Measurements from ENCODE around the gene SLC8A3.

- no peak for TF ChIP-seq CTCF (IDR thresholded peaks at IDR 0.05)
- no peak for TF ChIP-seq POLR2A (IDR thresholded peaks at IDR 0.05; ENCODE audit: low read depth)
- TF ChIP-seq POLR2AphosphoS5 (IDR thresholded peaks at IDR 0.05), result no peak
- TF ChIP-seq EP300 (IDR thresholded peaks at IDR 0.05), result no peak
Observed at GRCh38 chr14:70022771-70023445, 165.8 kb downstream of the SLC8A3 start.
